CD4-positive, alpha-beta T cell treated with Interleukin-2 at 100 ng/mL for 4 hours (primary cell): ENCODE data around the gene TMEM207.

Experiments used
- DNase-seq: peaks from one replicate; pipeline ENCODE4 v3.0.0-alpha.2; 2020; ENCODE audit warnings: low spot score

The TMEM207 gene

DNA sequence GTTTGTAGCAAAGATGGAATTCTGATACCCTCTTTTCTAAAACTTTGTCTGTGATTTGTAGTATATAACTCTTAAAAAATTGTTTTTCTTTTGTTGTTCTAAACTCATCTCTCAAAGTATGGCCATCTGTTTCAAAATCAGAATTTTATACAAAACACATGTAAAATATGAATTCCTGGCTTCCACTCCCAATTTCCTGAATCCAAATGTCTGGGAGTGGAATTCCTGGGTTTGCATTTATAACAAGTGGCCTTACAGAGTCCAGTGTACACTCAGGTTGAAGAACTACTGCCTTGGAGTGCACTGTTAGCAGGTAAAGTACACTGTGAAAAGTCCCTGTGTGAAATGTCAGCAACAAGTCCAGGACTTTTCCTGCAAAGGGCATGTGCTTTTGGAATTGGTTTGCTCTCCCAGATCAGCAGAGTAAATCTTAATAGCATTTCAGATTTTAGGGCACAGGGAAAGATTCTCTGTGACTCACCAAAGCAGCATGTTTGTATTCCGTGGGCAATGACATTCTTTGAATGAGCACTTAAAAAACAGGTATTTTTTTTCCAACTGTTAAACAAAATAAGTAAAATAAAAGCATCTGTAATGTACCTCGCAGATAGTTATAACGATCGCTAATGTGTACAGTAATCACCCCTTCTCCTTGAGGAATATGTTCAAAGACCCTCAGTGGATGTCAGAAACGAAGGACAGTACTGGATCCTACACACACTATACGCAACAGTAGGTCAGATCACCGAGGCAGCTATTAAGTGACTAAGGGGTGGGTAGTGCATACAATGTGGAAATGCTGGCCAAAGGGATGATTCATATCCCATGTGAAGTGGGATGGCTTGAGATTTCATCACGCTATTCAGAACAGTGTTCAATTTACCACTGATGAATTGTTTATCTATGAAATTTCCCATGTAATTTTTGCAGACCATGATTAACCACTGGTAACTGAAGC, 63.7 kb downstream of the TMEM207 start:
- DNase-seq, result no peak

DNA sequence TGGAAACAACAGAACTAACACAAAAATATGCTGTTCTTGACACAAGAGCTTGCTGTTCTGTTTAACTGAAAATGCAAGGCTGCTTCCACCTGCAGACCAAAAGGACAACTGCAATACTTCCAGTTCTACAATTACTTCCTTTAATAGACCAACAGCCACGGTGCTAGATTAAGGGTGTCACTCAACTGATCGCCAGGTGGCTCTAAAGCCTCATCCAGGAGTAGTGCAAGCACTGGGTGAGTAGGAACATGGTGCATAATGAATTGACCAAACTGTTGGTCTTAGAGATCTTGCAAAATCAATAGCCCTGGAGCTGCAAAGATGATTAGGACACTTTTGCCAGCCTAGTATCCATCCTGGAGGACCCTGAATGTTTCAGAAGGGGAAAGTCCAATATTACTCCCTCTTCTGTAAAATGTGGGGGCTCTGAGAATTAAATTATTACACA, 65.4 kb downstream of the TMEM207 start:
- DNase-seq, result no peak

GRCh38 chr3:190382082-190382481, 67.6 kb downstream of the TMEM207 start:
- no peak for DNase-seq

GRCh38 chr3:190381441-190381840, 68.3 kb downstream of the TMEM207 start:
- no peak for DNase-seq

DNA sequence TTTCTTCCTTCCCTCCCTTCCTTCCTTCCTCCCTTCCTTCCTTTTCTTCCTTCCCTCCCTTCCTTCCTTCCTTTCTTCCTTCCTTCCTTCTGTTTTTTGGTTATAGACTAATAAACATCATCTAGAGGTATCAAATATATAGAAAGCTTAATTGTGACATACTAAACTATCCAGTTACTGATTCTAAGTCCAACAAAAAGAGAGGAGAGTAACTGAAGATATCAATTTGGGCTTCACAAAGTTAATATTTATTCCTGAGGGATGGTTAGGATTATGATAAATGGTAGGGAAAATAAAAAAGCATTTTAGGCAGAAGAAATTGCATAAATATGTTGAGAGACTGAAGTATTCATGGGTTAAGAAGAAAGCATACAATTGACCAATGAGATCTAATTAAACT, 69.5 kb downstream of the TMEM207 start:
- no peak for DNase-seq
